ENCODE data around the gene ITSN1.

GRCh38 chr21:33875026-33875695, 232.9 kb downstream of the ITSN1 start:
- TF ChIP-seq SIN3A (IDR thresholded peaks at IDR 0.05; ENCODE audit: borderline replicate concordance, insufficient read depth, low read length) (no peak), TAF1 (IDR thresholded peaks at IDR 0.05; ENCODE audit: borderline replicate concordance, insufficient read depth, low read length) (no peak), REST (IDR thresholded peaks at IDR 0.05; ENCODE audit: insufficient read depth in 1 of 2, low read depth in 2 of 2, low read length in 2 of 2) (no peak), POLR2AphosphoS5 (IDR thresholded peaks at IDR 0.05; ENCODE audit: low read depth, low read length) (no peak), FOXP2 (optimal IDR thresholded peaks at IDR 0.05; ENCODE audit: borderline replicate concordance, extremely low read depth, extremely low read length, insufficient read depth) (no peak)

Measured in PFSK-1 (cell line).